GM10248 (cell line): ENCODE results near the gene INMT.

Source experiments
- CTCF ChIA-PET: fragments of 300-600 bp; sonication (Branson Sonifier 250); formaldehyde crosslinking; extraction: SDS; loops from one replicate; lab custom pipeline; 2021; ENCODE audit warnings: antibody characterized with exemption; lab: Yijun Ruan, JAX
- POLR2A ChIA-PET: fragments of 350-650 bp; sonication (Branson Sonifier 250); formaldehyde crosslinking; extraction: SDS; loops from one replicate; lab custom pipeline; 2020; ENCODE audit warnings: antibody characterized with exemption; lab: Yijun Ruan, JAX
- DNase-seq: peaks from one replicate; pipeline ENCODE4 v3.0.0; 2012; ENCODE audit errors: extremely low spot score
- CTCF ChIP-seq: IDR thresholded peaks from 2 replicates; pipeline ENCODE4 v1.5.1; 2012; ENCODE audit warnings: mild to moderate bottlenecking, low read depth; ENCODE audit errors: extremely low read depth, missing control alignments, control extremely low read depth

The INMT gene

GRCh38 chr7:30723776-30724175 is 28.2 kb upstream of the INMT start:
- no peak for TF ChIP-seq CTCF
- DNase-seq: no peak
- CTCF ChIA-PET: interaction anchor here (2.2 kb wide), 1 partner anchor 16 kb away, joined by 9 read pairs; no protein-coding TSS in a partner anchor
- POLR2A ChIA-PET: no interaction called here

GRCh38 chr7:30726296-30727006 is 25.5 kb upstream of the INMT start:
- POLR2A ChIA-PET: no interaction called here

GRCh38 chr7:30727061-30727945 is 24.6 kb upstream of the INMT start:
- POLR2A ChIA-PET: no interaction called here
- TF ChIP-seq CTCF: no peak
- DNase-seq: no peak
- CTCF ChIA-PET: interaction anchor here (1.6 kb wide), 1 partner anchor 13 kb away, joined by 5 read pairs; no protein-coding TSS in a partner anchor

More at GRCh38 chr7:30726296-30727006, 25.5 kb upstream of the INMT start:
- no peak for TF ChIP-seq CTCF
- DNase-seq: no peak
- CTCF ChIA-PET: interaction anchor here (1.6 kb wide), 1 partner anchor 13 kb away, joined by 5 read pairs; no protein-coding TSS in a partner anchor

- no peak for DNase-seq
- no peak for TF ChIP-seq CTCF
- ChIA-PET CTCF (no interaction called here), POLR2A (no interaction called here)
Observed at GRCh38 chr7:30728591-30729100, 23.3 kb upstream of the INMT start.

- DNase-seq: no peak
- no peak for TF ChIP-seq CTCF
- CTCF ChIA-PET: interaction anchor here (1.2 kb wide), 2 partner anchors 14 to 20 kb away, joined by 3 read pairs; no protein-coding TSS in a partner anchor
- POLR2A ChIA-PET: no interaction called here
Observed at GRCh38 chr7:30729642-30730041, 22.3 kb upstream of the INMT start.

GRCh38 chr7:30730097-30730496 is 21.8 kb upstream of the INMT start:
- ChIA-PET POLR2A (no interaction called here), CTCF (interaction anchor here (1.2 to 1.7 kb wide), 3 partner anchors 10 to 21 kb away, joined by 3 to 8 read pairs (median 3); no protein-coding TSS in a partner anchor)
- TF ChIP-seq CTCF: no peak
- no peak for DNase-seq
